A204.1 (cell line): ENCODE data around the gene C20orf173.

Experiments used
- FAIRE-seq: peaks from 2 replicates; lab custom pipeline; 2012; peaks lifted over from hg19 to GRCh38; lab: Jason Lieb, UNC

The C20orf173 gene

DNA sequence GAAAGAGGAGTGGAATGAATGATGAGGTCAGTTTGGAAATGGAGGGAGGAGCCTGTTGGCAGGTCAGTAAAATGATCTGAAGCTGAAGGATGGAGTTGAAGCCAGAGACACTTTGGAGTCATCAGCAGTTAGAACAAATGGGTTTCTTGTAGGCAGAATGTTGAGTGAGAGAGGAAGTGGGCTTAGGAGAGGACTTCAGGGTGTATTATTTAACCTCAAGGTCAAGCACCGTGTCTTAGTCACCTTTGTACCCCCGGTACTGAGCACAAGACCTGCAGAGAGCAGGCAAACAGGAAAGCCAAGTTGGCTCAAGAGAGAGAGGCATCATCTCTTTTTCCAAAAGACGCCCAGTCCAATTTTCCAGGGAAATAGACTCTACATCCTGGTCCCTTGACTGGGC lies 23.3 kb downstream of the C20orf173 start:
- FAIRE-seq: no peak

DNA sequence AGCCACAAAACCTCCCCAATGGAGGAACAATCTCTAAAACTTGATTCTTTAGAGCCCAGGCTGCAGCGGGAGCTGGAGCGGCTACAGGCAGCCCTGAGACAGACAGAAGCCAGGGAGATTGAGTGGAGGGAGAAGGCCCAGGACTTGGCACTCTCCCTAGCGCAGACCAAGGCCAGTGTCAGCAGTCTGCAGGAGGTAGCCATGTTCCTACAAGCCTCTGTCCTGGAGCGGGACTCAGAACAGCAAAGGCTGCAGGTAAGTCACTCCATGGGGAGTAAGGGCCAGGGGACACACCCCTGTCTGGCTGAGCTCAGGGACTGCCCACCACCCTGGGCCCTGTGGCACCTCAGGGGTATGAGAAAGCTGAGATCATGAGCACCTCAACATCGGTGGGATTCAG lies 24.7 kb downstream of the C20orf173 start:
- FAIRE-seq: no peak

DNA sequence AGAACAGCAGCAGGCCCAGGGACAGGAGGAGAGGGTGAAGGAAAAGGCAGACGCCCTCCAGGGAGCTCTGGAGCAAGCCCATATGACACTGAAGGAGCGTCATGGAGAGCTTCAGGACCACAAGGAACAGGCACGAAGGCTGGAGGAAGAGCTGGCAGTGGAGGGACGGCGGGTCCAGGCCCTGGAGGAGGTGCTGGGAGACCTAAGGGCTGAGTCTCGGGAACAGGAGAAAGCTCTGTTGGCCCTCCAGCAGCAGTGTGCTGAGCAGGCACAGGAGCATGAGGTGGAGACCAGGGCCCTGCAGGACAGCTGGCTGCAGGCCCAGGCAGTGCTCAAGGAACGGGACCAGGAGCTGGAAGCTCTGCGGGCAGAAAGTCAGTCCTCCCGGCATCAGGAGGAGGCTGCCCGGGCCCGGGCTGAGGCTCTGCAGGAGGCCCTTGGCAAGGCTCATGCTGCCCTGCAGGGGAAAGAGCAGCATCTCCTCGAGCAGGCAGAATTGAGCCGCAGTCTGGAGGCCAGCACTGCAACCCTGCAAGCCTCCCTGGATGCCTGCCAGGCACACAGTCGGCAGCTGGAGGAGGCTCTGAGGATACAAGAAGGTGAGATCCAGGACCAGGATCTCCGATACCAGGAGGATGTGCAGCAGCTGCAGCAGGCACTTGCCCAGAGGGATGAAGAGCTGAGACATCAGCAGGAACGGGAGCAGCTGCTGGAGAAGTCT lies 25.5 kb downstream of the C20orf173 start:
- no peak for FAIRE-seq

DNA sequence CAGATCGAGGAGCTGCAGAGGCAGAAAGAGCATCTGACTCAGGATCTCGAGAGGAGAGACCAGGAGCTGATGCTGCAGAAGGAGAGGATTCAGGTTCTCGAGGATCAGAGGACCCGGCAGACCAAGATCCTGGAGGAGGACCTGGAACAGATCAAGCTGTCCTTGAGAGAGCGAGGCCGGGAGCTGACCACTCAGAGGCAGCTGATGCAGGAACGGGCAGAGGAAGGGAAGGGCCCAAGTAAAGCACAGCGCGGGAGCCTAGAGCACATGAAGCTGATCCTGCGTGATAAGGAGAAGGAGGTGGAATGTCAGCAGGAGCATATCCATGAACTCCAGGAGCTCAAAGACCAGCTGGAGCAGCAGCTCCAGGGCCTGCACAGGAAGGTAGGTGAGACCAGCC lies 26.2 kb downstream of the C20orf173 start:
- no peak for FAIRE-seq

DNA sequence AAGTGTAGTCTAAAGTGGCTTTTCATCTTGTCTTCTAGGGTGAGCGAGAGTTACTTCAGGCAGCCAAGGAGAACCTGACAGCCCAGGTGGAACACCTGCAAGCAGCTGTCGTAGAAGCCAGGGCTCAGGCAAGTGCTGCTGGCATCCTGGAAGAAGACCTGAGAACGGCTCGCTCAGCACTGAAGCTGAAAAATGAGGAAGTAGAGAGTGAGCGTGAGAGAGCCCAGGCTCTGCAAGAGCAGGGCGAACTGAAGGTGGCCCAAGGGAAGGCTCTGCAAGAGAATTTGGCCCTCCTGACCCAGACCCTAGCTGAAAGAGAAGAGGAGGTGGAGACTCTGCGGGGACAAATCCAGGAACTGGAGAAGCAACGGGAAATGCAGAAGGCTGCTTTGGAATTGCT lies 27.1 kb downstream of the C20orf173 start:
- no peak for FAIRE-seq

DNA sequence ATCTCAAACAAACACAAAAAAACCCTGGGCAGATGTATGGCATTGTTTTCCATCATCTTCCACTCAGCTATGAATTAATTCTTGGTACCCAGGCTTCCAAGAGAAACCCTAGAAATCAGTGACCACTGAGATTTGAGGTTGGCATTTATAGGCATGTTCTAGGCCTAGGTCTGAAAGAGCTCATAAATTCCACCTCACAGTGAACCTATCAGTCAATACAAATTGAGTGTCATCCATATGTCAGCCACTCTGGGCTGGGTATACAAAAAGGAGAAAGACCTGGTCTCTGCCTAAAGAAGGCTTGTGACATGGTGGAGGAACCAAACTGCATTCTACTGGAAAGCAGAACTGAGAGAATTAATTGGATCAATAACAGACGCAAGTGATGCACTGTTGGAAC lies 30.2 kb downstream of the C20orf173 start:
- no peak for FAIRE-seq

DNA sequence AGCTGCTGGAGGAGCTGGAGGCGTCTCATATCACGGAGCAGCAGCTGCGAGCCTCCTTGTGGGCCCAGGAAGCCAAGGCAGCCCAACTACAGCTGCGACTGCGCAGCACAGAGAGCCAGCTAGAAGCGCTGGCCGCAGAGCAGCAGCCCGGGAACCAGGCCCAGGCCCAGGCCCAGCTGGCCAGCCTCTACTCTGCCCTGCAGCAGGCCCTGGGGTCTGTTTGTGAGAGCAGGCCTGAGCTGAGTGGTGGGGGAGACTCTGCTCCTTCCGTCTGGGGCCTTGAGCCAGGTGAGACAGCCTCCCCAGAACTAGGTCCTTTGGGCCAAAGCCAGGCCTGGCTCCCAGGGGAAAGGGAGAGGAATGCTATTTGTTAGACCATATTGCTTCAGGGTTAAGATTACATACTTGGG lies 31.7 kb downstream of the C20orf173 start:
- FAIRE-seq: no peak

DNA sequence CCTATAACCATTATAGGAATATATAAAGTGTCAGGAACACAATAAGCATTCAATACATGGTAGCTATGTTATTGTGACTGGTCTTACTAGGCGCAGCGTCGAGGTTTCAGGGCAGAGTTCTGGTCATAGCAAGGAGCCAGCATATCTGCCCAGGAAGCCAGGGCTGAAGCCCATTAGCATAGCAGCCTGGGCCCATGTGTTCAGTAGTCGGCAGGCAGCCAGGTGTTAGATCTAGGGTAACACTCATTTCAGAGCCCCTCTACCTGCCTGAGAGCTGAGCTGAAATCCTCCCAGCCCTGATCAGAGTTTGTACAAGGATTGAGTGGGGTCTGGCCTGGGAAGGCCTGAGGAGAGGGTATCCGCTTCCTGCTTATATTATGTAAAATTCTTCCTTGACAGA lies 32.1 kb downstream of the C20orf173 start:
- no peak for FAIRE-seq

DNA sequence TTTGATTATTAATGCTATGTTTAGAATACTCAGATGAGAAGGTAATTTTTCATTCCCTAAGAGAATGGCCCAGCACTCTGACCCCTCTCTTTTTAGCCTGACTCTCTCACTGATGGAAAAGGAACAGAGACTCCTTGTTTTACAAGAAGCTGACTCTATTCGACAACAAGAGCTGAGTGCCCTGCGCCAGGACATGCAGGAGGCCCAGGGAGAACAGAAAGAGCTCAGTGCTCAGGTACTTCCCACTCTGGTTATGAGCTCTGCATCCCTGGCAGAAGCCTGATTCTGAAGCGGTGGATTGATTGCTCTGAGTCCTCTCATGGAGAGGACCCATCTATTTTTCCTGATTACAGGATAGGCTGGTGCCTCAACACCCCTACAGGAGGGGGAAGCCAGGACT lies 33.0 kb downstream of the C20orf173 start:
- no peak for FAIRE-seq

DNA sequence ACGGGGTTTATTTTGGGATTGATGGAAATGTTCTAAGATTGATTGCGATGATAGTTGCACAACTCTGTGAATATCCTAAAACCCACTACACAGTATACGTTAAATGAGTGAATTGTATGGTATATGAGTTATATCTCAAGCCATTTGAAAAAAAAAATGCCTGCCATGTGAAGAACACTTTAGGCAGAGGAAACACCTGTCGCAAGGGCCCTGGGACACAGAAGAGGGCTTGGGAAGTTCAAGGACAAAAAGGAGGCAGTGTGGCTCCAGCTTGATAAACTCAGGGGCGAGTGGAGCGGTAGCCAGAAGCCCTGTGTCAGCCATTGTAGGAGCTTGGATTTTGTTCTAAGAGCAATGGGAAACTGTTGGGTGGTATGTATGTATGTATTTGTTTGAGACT lies 37.1 kb downstream of the C20orf173 start:
- no peak for FAIRE-seq

DNA sequence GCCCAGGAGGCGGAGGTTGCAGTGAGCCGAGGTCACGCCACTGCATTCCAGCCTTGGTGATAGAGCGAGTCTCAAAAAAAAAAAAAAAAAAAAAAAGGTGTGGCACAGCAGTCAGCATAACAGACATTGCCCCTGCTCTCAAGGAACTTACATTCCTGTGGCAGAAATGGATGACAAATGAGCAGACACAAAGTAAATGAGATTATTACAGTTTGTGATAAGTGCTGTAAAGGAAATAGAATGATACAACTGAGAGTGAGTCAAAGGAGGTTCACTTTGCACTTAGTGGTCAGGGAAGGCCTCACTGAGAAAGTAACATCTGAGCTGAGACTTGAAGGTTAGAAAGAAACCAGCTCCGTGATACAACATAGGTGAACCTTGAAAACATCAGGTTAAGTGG lies 37.6 kb downstream of the C20orf173 start:
- no peak for FAIRE-seq

DNA sequence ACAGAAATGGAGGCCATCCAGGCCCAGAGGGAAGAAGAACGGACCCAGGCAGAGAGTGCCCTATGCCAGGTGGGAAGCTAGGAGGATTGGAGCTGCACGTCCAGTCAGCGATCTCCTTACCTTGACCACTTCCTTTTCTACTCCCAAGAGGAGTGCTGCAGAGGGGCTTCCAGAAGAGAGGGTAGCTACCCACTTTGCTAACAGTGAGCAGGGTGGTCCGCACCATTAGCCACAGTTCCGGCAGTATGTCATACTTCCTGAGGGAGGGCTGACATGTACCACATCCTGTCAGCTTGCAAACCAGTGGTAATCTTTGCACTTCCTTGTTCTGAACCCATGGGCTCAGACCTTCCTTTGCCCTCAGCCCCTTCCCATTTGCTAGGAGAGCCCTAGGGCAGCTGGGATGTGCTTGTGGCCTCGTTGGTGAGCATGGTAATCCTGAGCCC lies 38.7 kb downstream of the C20orf173 start:
- no peak for FAIRE-seq

DNA sequence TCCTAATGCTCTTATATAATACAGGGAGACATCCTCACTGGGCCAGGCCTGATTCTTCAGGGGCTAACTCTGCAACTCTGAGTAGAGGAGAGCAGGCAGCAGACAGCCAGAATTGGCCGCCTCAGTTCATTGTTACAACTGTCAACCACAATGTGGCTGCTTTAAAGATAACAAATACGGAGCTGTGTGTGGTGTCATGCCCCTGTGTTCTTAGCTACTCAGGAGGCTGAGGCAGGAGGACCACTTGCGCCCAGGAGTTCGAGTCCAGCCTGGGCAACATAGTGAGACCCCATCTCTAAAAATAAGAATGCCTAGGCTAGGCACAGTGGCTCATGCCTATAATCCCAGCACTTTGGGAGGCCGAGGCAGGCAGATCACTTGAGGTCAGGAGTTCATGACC lies 39.7 kb downstream of the C20orf173 start:
- FAIRE-seq: no peak

DNA sequence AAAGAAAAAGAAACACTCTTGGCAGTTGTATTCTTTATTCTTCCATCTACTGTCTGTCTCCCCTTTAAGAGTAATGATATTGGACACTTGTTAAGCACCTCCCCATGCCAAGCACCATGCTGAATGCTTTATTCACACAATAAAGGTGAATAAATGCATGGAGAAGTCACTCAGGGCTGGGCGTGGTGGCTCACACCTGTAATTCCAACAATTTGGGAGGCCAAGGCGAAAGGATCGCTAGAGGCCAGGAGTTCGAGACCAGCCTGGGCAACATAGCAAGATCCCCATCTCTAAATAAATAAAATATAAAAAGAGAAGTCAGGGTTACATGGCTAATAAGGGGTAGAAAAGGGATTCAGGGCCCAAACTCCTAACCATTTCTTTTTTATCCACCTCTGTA lies 42.0 kb downstream of the C20orf173 start:
- FAIRE-seq: no peak

DNA sequence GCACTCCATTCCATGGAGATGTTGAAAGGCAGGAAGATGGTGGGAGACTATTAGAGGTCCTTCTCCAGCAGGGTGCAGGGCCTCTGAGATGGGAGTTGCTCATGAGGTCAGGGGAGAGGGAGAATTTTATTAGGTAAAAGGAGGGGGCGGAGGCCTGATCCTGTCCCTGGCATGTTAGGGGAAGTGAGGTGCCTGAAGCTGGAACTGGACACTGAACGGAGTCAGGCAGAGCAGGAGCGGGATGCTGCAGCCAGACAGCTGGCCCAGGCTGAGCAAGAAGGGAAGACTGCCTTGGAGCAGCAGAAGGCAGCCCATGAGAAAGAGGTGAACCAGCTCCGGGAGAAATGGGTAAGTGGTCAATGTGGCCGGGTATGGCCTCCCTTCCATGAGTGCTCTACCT lies 49.7 kb downstream of the C20orf173 start:
- no peak for FAIRE-seq

DNA sequence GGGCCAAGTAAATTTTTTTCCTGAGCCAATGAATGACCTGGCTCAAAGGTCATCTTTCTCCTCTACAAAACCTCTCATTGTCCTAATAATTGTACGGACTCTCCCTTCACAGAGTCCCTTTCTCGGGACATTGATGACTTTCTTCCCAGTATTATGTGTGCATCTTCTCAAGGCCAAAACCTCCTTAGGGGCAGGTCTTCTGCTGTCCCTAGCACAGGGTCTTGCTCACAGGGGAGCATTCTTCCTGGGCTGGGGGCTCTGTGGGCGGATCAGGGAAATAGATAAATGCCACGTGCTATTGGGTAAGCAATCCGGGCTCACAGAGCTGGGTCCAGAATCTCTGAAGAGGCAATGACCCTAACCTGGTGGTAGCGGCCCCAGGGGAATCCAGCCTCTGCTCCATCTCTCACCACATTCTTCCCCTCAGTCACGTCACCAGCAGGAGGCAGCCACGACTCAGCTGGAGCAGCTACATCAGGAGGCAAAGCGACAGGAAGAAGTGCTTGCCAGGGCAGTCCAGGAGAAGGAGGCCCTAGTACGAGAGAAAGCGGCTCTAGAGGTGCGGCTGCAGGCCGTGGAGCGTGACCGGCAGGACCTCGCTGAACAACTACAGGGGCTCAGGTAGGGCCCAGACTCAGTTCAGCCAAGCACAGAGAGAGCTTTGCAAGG lies 50.5 kb downstream of the C20orf173 start:
- no peak for FAIRE-seq
